Aorta (tissue), 5 donors: ENCODE results near the gene DNMBP. TPM values are rescaled to one million over a fixed set of nuclear protein-coding genes. Genes with fewer than 3 reads are reported as not detected.
"Not testable (repeated sequence)": the region's sequence is repeated elsewhere in the genome, so short reads cannot be mapped to it uniquely, and the experiment has no call there.

Source experiments
- ATAC-seq: fragments of 200-7000 bp; cut with Tn5 transposase; one replicate; pipeline ENCODE4 v1.9.1; 2022; ENCODE audit warnings: moderate library complexity; ENCODE audit not compliant: low FRiP score
- DNase-seq, 2 donors: peaks; one replicate each; pipeline ENCODE4 v3.0.0-alpha.2; 2020
- H3K27ac ChIP-seq, 2 donors: one replicate each; pipeline ENCODE4 v1.5.1; 2013; ENCODE audit warnings: low read length in 2 of 2, mild to moderate bottlenecking in 2 of 2, moderate library complexity in 2 of 2, control low read depth in 1 of 2, inconsistent platforms in 1 of 2, low read depth in 1 of 2
- H3K27me3 ChIP-seq, 2 donors: one replicate each; pipeline ENCODE4 v1.6.1; 2013; ENCODE audit warnings: control low read depth in 1 of 2, low read length in 1 of 2, mild to moderate bottlenecking in 1 of 2, moderate library complexity in 1 of 2; ENCODE audit not compliant: insufficient read depth in 2 of 2, control insufficient read depth in 1 of 2
- H3K36me3 ChIP-seq, 2 donors: one replicate each; pipeline ENCODE4 v1.6.1; 2013; ENCODE audit warnings: control low read depth in 1 of 2, low read length in 1 of 2, mild to moderate bottlenecking in 1 of 2; ENCODE audit not compliant: insufficient read depth in 2 of 2, control insufficient read depth in 1 of 2
- H3K4me1 ChIP-seq, 2 donors: one replicate each; pipeline ENCODE4 v1.6.1; 2013; ENCODE audit warnings: low read length in 2 of 2, control low read depth in 1 of 2, mild to moderate bottlenecking in 1 of 2, moderate library complexity in 1 of 2; ENCODE audit not compliant: insufficient read depth in 2 of 2, control insufficient read depth in 1 of 2
- H3K4me3 ChIP-seq, 2 donors: one replicate each; pipeline ENCODE4 v1.5.1; 2013; ENCODE audit warnings: low read length in 2 of 2, control low read depth in 1 of 2, mild to moderate bottlenecking in 1 of 2
- H3K9me3 ChIP-seq: one replicate; pipeline ENCODE4 v1.6.1; 2013; ENCODE audit warnings: mild to moderate bottlenecking, low read length; ENCODE audit not compliant: control insufficient read depth
- WGBS, 2 donors: extraction: QIAGEN DNeasy Blood & Tissue Kit; methylation state at CpG; one replicate each; pipeline ENCODE4 v1.1.7; 2013; 5-methylcytosine and 5-hydroxymethylcytosine counted together
- intact Hi-C, 2 donors: fragments of 100-400 bp; cut with DNase I; formaldehyde crosslinking; loops; one replicate each; pipeline versions ENCODE4 v1.14.2 to v1.15.0; 2022
- polyA plus RNA-seq, 2 donors: library from polyadenylated mRNA; stranded (reverse); fragments of 200-250 nt; gene quantifications; one replicate each; pipeline ENCODE4 v1.2.3, GENCODE V29; 2013
- total RNA-seq, 2 donors: library from RNA; stranded (reverse); fragmentation: NEBNext Ultra II Directional; extraction: Animal tissue kit (Norgen Biotek cat#: 25700); gene quantifications; one replicate each; pipeline ENCODE4 v1.2.1, GENCODE V29; 2021
- donor health status: healthy with polysubstance abuse.
- donor health status: Bipolar disorder and iron deficiency.
- donor health status: DM: no; HTN: no; CAD: no.
- donor health status: DM: no; HTN: no; CAD: no.
- donor health status: DM: yes; HTN: yes; CAD: no.

Gene DNMBP
- total and polyA plus RNA-seq, 4 donors, result 5.5 to 23.9 (median 11.1) TPM

DNA sequence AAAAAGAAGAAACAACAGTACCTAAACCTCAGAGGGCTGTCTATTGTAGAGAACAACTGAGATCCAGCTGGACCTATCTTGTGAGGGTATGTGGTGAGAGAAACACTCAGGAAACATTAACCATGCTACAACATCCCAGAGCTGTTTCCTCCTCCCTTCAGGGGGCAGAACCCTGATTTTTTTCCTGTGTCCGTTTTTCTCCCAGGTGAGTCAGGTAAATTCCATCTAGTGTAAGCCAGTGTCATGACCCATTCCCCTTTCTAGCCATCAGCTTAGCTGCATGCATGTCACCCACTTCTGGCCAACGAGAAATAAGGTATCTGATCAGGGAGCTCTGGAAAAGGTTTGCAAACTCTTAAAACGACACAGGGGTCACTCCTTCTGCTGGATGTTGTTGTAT is 103.8 kb downstream of the DNMBP start:
- H3K27ac ChIP-seq, result no peak overlapping the region

GRCh38 chr10:99895867-99896266 is 113.9 kb downstream of the DNMBP start:
- ATAC-seq (no peak), DNase-seq (no peak)
- no peaks in the 10 kb centered on the region for H3K9me3 ChIP-seq
- H3K36me3 ChIP-seq, result peaks cover 5 to 6% of the 10 kb centered on the region in 2 donors
- 89 to 92% methylated on average over 9 of the region's 9 CpGs for WGBS, 2 donors
- no peak overlapping the region for H3K4me3 ChIP-seq
- H3K27me3 ChIP-seq, result no peaks in the 10 kb centered on the region
- intact Hi-C loops, result no loop called here
- no peak overlapping the region for H3K27ac ChIP-seq
- H3K4me1 ChIP-seq, result no peaks in the 10 kb centered on the region

More for the DNA sequence above, 103.8 kb downstream of the DNMBP start:
- WGBS, 2 donors, result 86 to 91% methylated on average over 3 of the region's 3 CpGs
- H3K4me1 ChIP-seq, result no peaks in the 10 kb centered on the region
- intact Hi-C loops, result no loop called here
- DNase-seq (no peak), ATAC-seq (no peak)
- no peak overlapping the region for H3K4me3 ChIP-seq
- no peaks in the 10 kb centered on the region for H3K9me3 ChIP-seq
- no peaks in the 10 kb centered on the region for H3K27me3 ChIP-seq
- peaks cover 0 to 5% of the 10 kb centered on the region in 2 donors for H3K36me3 ChIP-seq

DNA sequence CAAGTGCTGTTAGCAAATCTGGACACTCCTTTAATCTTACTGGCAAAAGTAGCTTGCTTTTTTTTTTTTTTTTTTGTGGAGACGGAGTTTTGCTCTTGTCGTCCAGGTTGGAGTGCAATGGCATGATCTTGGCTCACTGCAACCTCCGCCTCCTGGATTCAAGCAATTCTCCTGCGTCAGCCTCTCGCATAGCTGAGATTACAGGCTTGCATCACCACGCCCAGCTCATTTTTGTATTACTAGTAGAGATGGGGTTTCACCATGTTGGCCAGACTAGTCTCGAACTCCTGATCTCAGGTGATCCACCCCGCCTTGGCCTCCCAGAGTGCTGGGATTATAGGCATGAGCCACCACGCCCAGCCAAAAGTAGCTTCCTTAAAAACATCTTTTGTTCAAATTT is 114.7 kb downstream of the DNMBP start:
- H3K36me3 ChIP-seq, H3K4me1 ChIP-seq, H3K27ac ChIP-seq, H3K4me3 ChIP-seq, H3K9me3 ChIP-seq, DNase-seq, intact Hi-C loops, ATAC-seq, H3K27me3 ChIP-seq: not testable (repeated sequence)
- 93 to 96% methylated on average over 9 of the region's 9 CpGs for WGBS, 2 donors

GRCh38 chr10:99894613-99895012 is 115.1 kb downstream of the DNMBP start:
- H3K4me1 ChIP-seq, result no peaks in the 10 kb centered on the region
- H3K36me3 ChIP-seq, result peaks cover 5 to 6% of the 10 kb centered on the region in 2 donors
- WGBS, 2 donors, result 90 to 94% methylated on average over 4 of the region's 4 CpGs
- DNase-seq (no peak), ATAC-seq (no peak)
- H3K27me3 ChIP-seq, result no peaks in the 10 kb centered on the region
- no peaks in the 10 kb centered on the region for H3K9me3 ChIP-seq
- no peak overlapping the region for H3K4me3 ChIP-seq
- H3K27ac ChIP-seq, result no peak overlapping the region
- intact Hi-C loops, result no loop called here

- Histone ChIP-seq H3K4me3 (no peak overlapping the region), H3K36me3 (peaks cover 0 to 3% of the 10 kb centered on the region in 2 donors), H3K4me1 (no peaks in the 10 kb centered on the region), H3K27me3 (no peaks in the 10 kb centered on the region), H3K9me3 (no peaks in the 10 kb centered on the region), H3K27ac (no peak overlapping the region)
- whole genome bisulfite sequencing, 2 donors, result 73 to 74% methylated on average over 4 of the region's 4 CpGs
- intact Hi-C loops, result no loop called here
- DNase-seq, result no peak
- no peak for ATAC-seq
Measured at GRCh38 chr10:99888622-99889021, 121.1 kb downstream of the DNMBP start.

GRCh38 chr10:99883523-99883922 is 126.2 kb downstream of the DNMBP start:
- no peak overlapping the region for H3K27ac ChIP-seq
- intact Hi-C loops, result no loop called here
- H3K36me3 ChIP-seq, result peaks cover 6 to 7% of the 10 kb centered on the region in 2 donors
- no peaks in the 10 kb centered on the region for H3K4me1 ChIP-seq
- H3K27me3 ChIP-seq, result no peaks in the 10 kb centered on the region
- no peak for DNase-seq
- no peaks in the 10 kb centered on the region for H3K9me3 ChIP-seq
- ATAC-seq, result no peak
- WGBS, 2 donors, result 56 to 63% methylated on average over 2 of the region's 2 CpGs
- H3K4me3 ChIP-seq, result no peak overlapping the region

- intact Hi-C loops, result no loop called here
- H3K36me3 ChIP-seq, result peaks cover 8 to 11% of the 10 kb centered on the region in 2 donors
- no peaks in the 10 kb centered on the region for H3K4me1 ChIP-seq
- H3K9me3 ChIP-seq, result no peaks in the 10 kb centered on the region
- H3K27ac ChIP-seq, result no peak overlapping the region
- WGBS, 2 donors, result 92 to 94% methylated on average over 5 of the region's 5 CpGs
- no peak for DNase-seq
- ATAC-seq, result no peak
- H3K27me3 ChIP-seq, result no peaks in the 10 kb centered on the region
- no peak overlapping the region for H3K4me3 ChIP-seq
Measured at GRCh38 chr10:99881371-99881770, 128.4 kb downstream of the DNMBP start.

DNA sequence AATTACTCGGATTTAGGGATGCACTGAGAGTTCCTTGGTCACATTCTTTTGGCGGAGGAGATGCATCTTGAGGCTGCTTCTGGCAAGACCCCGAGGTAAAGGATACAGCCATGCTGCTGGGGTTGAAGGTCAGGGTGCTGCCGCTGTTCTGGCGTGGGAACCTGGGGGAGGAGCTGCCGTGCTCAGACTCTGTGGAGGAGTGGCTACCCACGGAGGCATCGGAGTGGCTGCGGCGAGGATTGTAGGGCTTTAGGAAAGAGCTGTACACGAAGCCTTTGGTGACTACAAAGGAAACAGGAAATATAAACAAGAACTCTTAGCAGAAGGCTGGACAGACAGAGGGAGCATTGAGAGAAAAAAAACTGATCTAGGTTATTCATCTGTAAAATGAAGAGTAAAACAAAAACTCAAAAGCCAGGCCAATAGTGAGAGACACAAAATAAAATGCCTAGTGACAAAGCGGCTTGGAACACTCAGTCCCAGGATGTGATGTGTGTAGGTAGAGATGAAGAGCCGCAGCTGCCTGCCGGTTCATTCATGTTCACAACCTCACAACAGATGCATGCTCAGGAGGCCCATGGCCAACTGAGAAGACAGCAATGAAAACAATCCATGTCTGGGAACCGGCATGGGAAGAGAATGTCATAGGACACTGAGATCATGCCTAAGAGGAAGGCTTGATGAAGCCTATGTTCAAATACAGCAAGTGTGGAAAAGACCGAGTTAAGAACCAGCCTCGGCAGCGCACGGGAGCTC is 129.5 kb downstream of the DNMBP start:
- WGBS, 2 donors, result 81 to 85% methylated on average over 19 of the region's 19 CpGs
- Histone ChIP-seq H3K27ac (no peak overlapping the region), H3K4me3 (no peak overlapping the region), H3K36me3 (peaks cover 8 to 11% of the 10 kb centered on the region in 2 donors), H3K4me1 (no peaks in the 10 kb centered on the region), H3K9me3 (no peaks in the 10 kb centered on the region), H3K27me3 (no peaks in the 10 kb centered on the region)
- DNase-seq (no peak), ATAC-seq (no peak)
- intact Hi-C loops, result no loop called here

GRCh38 chr10:99875473-99875872 is 134.3 kb downstream of the DNMBP start:
- Histone ChIP-seq H3K4me3 (no peak overlapping the region), H3K27me3 (no peaks in the 10 kb centered on the region), H3K4me1 (no peaks in the 10 kb centered on the region), H3K27ac (no peak overlapping the region), H3K9me3 (no peaks in the 10 kb centered on the region), H3K36me3 (peaks cover 5 to 8% of the 10 kb centered on the region in 2 donors)
- ATAC-seq, result no peak
- intact Hi-C loops, result no loop called here
- 73 to 76% methylated on average over 5 of the region's 5 CpGs for WGBS, 2 donors
- no peak for DNase-seq
